ENCODE data around the gene PIAS4.
"Not testable (repeated sequence)": the region's sequence is repeated elsewhere in the genome, so short reads cannot be mapped to it uniquely, and the experiment has no call there.

The PIAS4 gene

GRCh38 chr19:3995607-3996006 is 11.9 kb upstream of the PIAS4 start:
- no peak for TF ChIP-seq EZH2phosphoT487 (IDR thresholded peaks at IDR 0.05; ENCODE audit: borderline replicate concordance, low read length)
- TF ChIP-seq, protein P1, sequence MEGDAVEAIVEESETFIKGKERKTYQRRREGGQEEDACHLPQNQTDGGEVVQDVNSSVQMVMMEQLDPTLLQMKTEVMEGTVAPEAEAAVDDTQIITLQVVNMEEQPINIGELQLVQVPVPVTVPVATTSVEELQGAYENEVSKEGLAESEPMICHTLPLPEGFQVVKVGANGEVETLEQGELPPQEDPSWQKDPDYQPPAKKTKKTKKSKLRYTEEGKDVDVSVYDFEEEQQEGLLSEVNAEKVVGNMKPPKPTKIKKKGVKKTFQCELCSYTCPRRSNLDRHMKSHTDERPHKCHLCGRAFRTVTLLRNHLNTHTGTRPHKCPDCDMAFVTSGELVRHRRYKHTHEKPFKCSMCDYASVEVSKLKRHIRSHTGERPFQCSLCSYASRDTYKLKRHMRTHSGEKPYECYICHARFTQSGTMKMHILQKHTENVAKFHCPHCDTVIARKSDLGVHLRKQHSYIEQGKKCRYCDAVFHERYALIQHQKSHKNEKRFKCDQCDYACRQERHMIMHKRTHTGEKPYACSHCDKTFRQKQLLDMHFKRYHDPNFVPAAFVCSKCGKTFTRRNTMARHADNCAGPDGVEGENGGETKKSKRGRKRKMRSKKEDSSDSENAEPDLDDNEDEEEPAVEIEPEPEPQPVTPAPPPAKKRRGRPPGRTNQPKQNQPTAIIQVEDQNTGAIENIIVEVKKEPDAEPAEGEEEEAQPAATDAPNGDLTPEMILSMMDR (IDR thresholded peaks at IDR 0.05; ENCODE audit: low read depth, low read length, poor library complexity, severe bottlenecking), result no peak
- Histone ChIP-seq H3K9me2 (replicated peaks; ENCODE audit: control insufficient read depth, low read length) (no peaks in the 10 kb centered on the region), H3K79me2 (ENCODE audit: control insufficient read depth, low read length) (no peaks in the 10 kb centered on the region), H3K27ac (ENCODE audit: low read depth, low read length) (no peak overlapping the region), H3K27me3 (ENCODE audit: control insufficient read depth, low read length) (no peaks in the 10 kb centered on the region), H3K4me3 (ENCODE audit: low read length) (no peak overlapping the region), H3K4me1 (ENCODE audit: control insufficient read depth, low read length) (peaks cover 10% of the 10 kb centered on the region), H3K9me3 (ENCODE audit: control insufficient read depth, insufficient read depth, low read length) (no peaks in the 10 kb centered on the region), H3K36me3 (ENCODE audit: control insufficient read depth, low read length) (no peaks in the 10 kb centered on the region), H4K20me1 (ENCODE audit: control insufficient read depth, insufficient read depth, low read depth, low read length) (no peaks in the 10 kb centered on the region), H3K4me2 (ENCODE audit: low read length) (no peak overlapping the region), H3F3A (ENCODE audit: control insufficient read depth, insufficient read depth) (no peaks in the 10 kb centered on the region)

- H3K79me2 ChIP-seq (ENCODE audit: control insufficient read depth, low read length); H3K9me2 ChIP-seq (replicated peaks; ENCODE audit: control insufficient read depth, low read length); H3K4me3 ChIP-seq (ENCODE audit: low read length); H3K27me3 ChIP-seq (ENCODE audit: control insufficient read depth, low read length); H3K4me1 ChIP-seq (ENCODE audit: control insufficient read depth, low read length); H3K4me2 ChIP-seq (ENCODE audit: low read length); H3K27ac ChIP-seq (ENCODE audit: low read depth, low read length); H3K9me3 ChIP-seq (ENCODE audit: control insufficient read depth, insufficient read depth, low read length); H3F3A ChIP-seq (ENCODE audit: control insufficient read depth, insufficient read depth); H3K36me3 ChIP-seq (ENCODE audit: control insufficient read depth, low read length); H4K20me1 ChIP-seq (ENCODE audit: control insufficient read depth, insufficient read depth, low read depth, low read length): not testable (repeated sequence)
Observed at GRCh38 chr19:3998667-3999412, 8.7 kb upstream of the PIAS4 start.

DNA sequence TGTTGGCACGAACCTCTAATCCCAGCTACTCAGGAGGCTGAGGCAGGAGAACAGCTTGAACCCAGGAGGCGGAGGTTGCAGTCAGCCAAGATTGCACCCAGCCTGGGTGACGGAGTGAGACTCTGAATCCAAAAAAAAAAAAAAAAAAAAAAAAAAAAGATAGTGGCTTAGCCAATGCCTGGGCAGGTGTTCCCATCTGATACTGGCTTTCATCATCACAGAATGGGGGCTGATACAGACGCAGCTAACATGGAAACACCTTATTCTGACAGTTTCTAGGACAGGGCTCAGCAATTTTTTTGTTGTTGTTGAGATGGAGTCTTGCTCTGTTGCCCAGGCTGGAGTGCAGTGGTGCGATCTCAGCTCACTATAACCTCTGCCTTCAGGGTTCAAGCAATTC is 6.7 kb upstream of the PIAS4 start:
- H3K36me3 ChIP-seq (ENCODE audit: control insufficient read depth, low read length); H3K4me1 ChIP-seq (ENCODE audit: control insufficient read depth, low read length); H3K4me3 ChIP-seq (ENCODE audit: low read length); H3K27ac ChIP-seq (ENCODE audit: low read depth, low read length); H3K9me3 ChIP-seq (ENCODE audit: control insufficient read depth, insufficient read depth, low read length); H3F3A ChIP-seq (ENCODE audit: control insufficient read depth, insufficient read depth); H3K79me2 ChIP-seq (ENCODE audit: control insufficient read depth, low read length); H4K20me1 ChIP-seq (ENCODE audit: control insufficient read depth, insufficient read depth, low read depth, low read length); H3K27me3 ChIP-seq (ENCODE audit: control insufficient read depth, low read length); H3K9me2 ChIP-seq (replicated peaks; ENCODE audit: control insufficient read depth, low read length); H3K4me2 ChIP-seq (ENCODE audit: low read length): not testable (repeated sequence)

DNA sequence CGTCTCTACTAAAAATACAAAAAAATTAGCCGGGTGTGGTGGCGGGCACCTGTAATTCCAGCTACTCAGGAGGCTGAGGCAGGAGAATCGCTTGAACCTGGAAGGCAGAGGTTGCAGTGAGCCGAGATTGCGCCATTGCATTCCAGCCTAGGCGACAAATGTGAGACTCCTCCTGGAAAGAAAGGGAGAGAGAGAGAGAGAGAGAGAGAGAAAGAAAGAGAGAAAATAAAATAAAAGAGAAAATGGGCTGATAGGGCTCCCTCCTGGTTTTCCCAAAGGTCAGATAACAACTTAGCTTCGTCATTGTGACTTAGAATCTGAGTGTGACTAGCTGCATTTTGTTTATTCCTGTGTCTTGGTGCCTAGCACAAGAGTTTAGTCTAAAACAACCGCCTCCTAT is 2.1 kb upstream of the PIAS4 start:
- H3K27me3 ChIP-seq (ENCODE audit: control insufficient read depth, low read length); H3K4me2 ChIP-seq (ENCODE audit: low read length); H3K4me3 ChIP-seq (ENCODE audit: low read length); H3F3A ChIP-seq (ENCODE audit: control insufficient read depth, insufficient read depth); H3K27ac ChIP-seq (ENCODE audit: low read depth, low read length); H3K9me2 ChIP-seq (replicated peaks; ENCODE audit: control insufficient read depth, low read length); H4K20me1 ChIP-seq (ENCODE audit: control insufficient read depth, insufficient read depth, low read depth, low read length); H3K9me3 ChIP-seq (ENCODE audit: control insufficient read depth, insufficient read depth, low read length); H3K36me3 ChIP-seq (ENCODE audit: control insufficient read depth, low read length): not testable (repeated sequence)
- peaks cover 15% of the 10 kb centered on the region for H3K4me1 ChIP-seq (ENCODE audit: control insufficient read depth, low read length)
- peaks cover 33% of the 10 kb centered on the region for H3K79me2 ChIP-seq (ENCODE audit: control insufficient read depth, low read length)

GRCh38 chr19:4007836-4008539 is 452 bp downstream of the PIAS4 start:
- H3K9me3 ChIP-seq (ENCODE audit: control insufficient read depth, insufficient read depth, low read length), result no peaks in the 10 kb centered on the region
- H3K27me3 ChIP-seq (ENCODE audit: control insufficient read depth, low read length), result no peaks in the 10 kb centered on the region
- H3K36me3 ChIP-seq (ENCODE audit: control insufficient read depth, low read length), result peaks cover 4% of the 10 kb centered on the region
- TF ChIP-seq, protein P1 (IDR thresholded peaks at IDR 0.05; ENCODE audit: low read depth, low read length, poor library complexity, severe bottlenecking), result no peak
- TF ChIP-seq EZH2phosphoT487 (IDR thresholded peaks at IDR 0.05; ENCODE audit: borderline replicate concordance, low read length), result no peak
- H3K9me2 ChIP-seq (replicated peaks; ENCODE audit: control insufficient read depth, low read length), result no peaks in the 10 kb centered on the region
- H3K4me3 ChIP-seq (ENCODE audit: low read length), result peak overlapping the region; percentile 98
- peak overlapping the region; percentile 98 for H3K4me2 ChIP-seq (ENCODE audit: low read length)
- H4K20me1 ChIP-seq (ENCODE audit: control insufficient read depth, insufficient read depth, low read depth, low read length), result peaks cover 5% of the 10 kb centered on the region; the same call in 1 of the 2 replicates
- peaks cover 3% of the 10 kb centered on the region for H3F3A ChIP-seq (ENCODE audit: control insufficient read depth, insufficient read depth)
- H3K4me1 ChIP-seq (ENCODE audit: control insufficient read depth, low read length), result peaks cover 15% of the 10 kb centered on the region
- peaks cover 53% of the 10 kb centered on the region for H3K79me2 ChIP-seq (ENCODE audit: control insufficient read depth, low read length)
- H3K27ac ChIP-seq (ENCODE audit: low read depth, low read length), result 0 out of 2 replicates have a peak overlapping the region, but pooled peaks have one; percentile 15
